ENCODE measurements around the gene THRB.

THRB gene

DNA sequence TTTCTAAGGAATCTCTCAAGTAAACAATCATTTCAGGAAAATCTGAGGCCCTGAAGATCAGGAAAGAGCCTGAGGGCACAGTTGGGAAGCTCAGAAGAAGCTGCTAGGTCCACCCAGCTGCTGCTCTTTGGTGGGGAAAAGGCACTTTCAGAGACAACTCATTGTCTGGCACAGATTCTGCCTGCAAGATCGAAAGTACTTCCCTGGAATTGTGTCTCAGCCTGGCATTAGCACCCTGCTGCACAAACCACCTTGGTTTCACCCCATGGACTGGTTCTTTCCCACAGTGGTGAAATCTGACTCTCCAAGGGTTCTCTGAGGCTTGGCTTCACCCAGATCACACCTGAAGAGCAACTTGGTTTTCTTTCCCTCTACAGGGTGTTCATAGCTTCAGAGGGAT lies 18.7 kb downstream of the THRB start:
- TF ChIP-seq, protein P1, sequence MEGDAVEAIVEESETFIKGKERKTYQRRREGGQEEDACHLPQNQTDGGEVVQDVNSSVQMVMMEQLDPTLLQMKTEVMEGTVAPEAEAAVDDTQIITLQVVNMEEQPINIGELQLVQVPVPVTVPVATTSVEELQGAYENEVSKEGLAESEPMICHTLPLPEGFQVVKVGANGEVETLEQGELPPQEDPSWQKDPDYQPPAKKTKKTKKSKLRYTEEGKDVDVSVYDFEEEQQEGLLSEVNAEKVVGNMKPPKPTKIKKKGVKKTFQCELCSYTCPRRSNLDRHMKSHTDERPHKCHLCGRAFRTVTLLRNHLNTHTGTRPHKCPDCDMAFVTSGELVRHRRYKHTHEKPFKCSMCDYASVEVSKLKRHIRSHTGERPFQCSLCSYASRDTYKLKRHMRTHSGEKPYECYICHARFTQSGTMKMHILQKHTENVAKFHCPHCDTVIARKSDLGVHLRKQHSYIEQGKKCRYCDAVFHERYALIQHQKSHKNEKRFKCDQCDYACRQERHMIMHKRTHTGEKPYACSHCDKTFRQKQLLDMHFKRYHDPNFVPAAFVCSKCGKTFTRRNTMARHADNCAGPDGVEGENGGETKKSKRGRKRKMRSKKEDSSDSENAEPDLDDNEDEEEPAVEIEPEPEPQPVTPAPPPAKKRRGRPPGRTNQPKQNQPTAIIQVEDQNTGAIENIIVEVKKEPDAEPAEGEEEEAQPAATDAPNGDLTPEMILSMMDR (IDR thresholded peaks at IDR 0.05; ENCODE audit: control insufficient read depth, insufficient read depth, low read depth, low read length, missing control alignments): no peak
- no peak overlapping the region for H3K4me3 ChIP-seq (ENCODE audit: control insufficient read depth, low read depth, low read length)
- no peak for DNase-seq (ENCODE audit: low read depth)

DNA sequence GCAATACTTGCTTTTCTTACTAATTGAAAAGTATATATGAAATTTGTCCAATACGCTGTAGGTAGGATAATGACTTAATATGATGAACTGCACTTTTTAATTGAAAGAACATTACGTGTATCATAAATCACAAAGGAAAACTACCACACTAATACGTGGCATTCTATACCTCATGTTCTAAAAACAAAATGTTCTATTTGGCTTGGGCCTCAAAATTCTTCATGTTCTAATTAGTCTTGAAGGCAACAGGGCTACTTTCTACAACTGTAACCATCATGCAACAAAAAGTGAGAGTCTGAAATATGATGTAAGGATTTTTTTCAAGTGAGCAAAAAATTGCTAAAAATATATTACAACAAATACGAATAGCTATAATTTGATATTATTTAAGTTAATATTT lies 19.8 kb downstream of the THRB start:
- no peak for DNase-seq (ENCODE audit: low read depth)
- H3K4me3 ChIP-seq (ENCODE audit: control insufficient read depth, low read depth, low read length): no peak overlapping the region
- TF ChIP-seq, protein P1 (IDR thresholded peaks at IDR 0.05; ENCODE audit: control insufficient read depth, insufficient read depth, low read depth, low read length, missing control alignments): no peak

DNA sequence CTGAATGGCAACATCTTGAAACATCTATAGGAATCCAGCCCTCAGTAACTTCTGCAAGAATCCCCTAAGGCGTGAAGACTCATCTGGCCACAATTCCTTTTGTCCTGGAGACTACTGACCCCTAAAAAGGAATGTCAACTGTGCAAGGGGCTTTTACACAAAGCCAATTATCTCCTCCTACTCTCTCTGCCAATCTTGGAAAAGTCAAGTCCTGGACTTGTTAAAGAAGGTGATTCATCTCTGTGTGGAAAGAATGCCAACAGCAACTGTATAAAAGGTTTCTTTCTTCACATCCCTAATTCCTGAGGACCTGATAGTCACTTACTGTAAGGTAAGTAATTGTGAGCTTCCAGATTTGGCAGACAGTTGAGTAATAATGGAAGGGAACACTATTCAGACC lies 22.3 kb downstream of the THRB start:
- H3K4me3 ChIP-seq (ENCODE audit: control insufficient read depth, low read depth, low read length): no peak overlapping the region
- no peak for DNase-seq (ENCODE audit: low read depth)
- TF ChIP-seq, protein P1 (IDR thresholded peaks at IDR 0.05; ENCODE audit: control insufficient read depth, insufficient read depth, low read depth, low read length, missing control alignments): no peak

- no peak overlapping the region for H3K4me3 ChIP-seq (ENCODE audit: control insufficient read depth, low read depth, low read length)
- TF ChIP-seq, protein P1 (IDR thresholded peaks at IDR 0.05; ENCODE audit: control insufficient read depth, insufficient read depth, low read depth, low read length, missing control alignments): no peak
- DNase-seq (ENCODE audit: low read depth): no peak
Observed at GRCh38 chr3:24471486-24471885, 23.2 kb downstream of the THRB start.

GRCh38 chr3:24470277-24470676 lies 24.4 kb downstream of the THRB start:
- TF ChIP-seq, protein P1 (IDR thresholded peaks at IDR 0.05; ENCODE audit: control insufficient read depth, insufficient read depth, low read depth, low read length, missing control alignments): no peak
- H3K4me3 ChIP-seq (ENCODE audit: control insufficient read depth, low read depth, low read length): no peak overlapping the region
- DNase-seq (ENCODE audit: low read depth): no peak

- DNase-seq (ENCODE audit: low read depth): no peak
- no peak overlapping the region for H3K4me3 ChIP-seq (ENCODE audit: control insufficient read depth, low read depth, low read length)
- TF ChIP-seq, protein P1 (IDR thresholded peaks at IDR 0.05; ENCODE audit: control insufficient read depth, insufficient read depth, low read depth, low read length, missing control alignments): no peak
Observed at GRCh38 chr3:24464389-24464788, 30.3 kb downstream of the THRB start.

DNA sequence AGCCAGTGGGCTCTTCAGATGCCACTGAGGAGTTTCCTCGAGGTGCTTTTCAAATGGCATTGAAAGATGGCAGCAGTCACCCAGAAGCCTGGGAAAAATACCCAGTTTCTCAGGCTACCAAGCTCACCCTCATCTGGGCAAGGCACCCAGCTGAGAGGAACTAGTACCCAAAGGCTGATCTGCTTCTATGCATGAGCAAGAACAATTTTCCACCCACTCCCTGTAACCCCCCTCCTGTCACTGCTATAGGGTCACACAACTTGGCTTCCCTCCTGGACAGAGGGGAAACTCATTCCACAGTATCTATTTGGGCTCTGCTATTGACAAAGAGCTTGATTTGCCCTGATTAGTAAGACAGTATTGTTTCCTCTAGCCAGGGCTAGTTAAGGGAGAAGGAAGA lies 31.9 kb downstream of the THRB start:
- DNase-seq (ENCODE audit: low read depth): no peak
- H3K4me3 ChIP-seq (ENCODE audit: control insufficient read depth, low read depth, low read length): no peak overlapping the region
- TF ChIP-seq, protein P1 (IDR thresholded peaks at IDR 0.05; ENCODE audit: control insufficient read depth, insufficient read depth, low read depth, low read length, missing control alignments): no peak
